ENCODE data around the gene CD74. TPM values are rescaled to one million over a fixed set of nuclear protein-coding genes. Genes with fewer than 3 reads are reported as not detected.
A peak's percentile ranks its signal among the peaks of the same experiment; 100 is the strongest.

The CD74 gene
- total and polyA plus RNA-seq, 2 of the 4 experiments (the other 2 are of a cell fraction): 0.18 to 1.1 TPM

- Histone ChIP-seq H3K4me2 (ENCODE audit: low read depth, low read length) (no peak overlapping the region), H3K9me1 (ENCODE audit: insufficient read depth, low read length) (peaks cover 35% of the 10 kb centered on the region), H3K4ac (ENCODE audit: low read depth, low read length) (peak overlapping the region; percentile 60), H4K91ac (ENCODE audit: insufficient read depth, low read depth, low read length) (peak overlapping the region; percentile 46), H3K27me3 (ENCODE audit: control insufficient read depth, insufficient read depth, low read length) (no peaks in the 10 kb centered on the region), H3K14ac (replicated peaks; ENCODE audit: low read depth, low read length) (peak overlapping the region; percentile 36), H3K4me1 (ENCODE audit: control insufficient read depth, insufficient read depth, low read length) (peaks cover 19% of the 10 kb centered on the region), H4K5ac (ENCODE audit: low read depth, low read length) (no peak overlapping the region), H3K18ac (ENCODE audit: low read depth, low read length) (no peak overlapping the region), H2BK120ac (ENCODE audit: low read depth, low read length) (peak overlapping the region; percentile 71), H2BK20ac (ENCODE audit: low read depth, low read length) (peak overlapping the region; percentile 18; the same call in 1 of the 2 replicates), H2AK5ac (ENCODE audit: low read depth, low read length) (peak overlapping the region; percentile 39; the same call in 1 of the 2 replicates), H3K4me3 (ENCODE audit: insufficient read depth, low read depth, low read length) (no peak overlapping the region), H4K8ac (ENCODE audit: low read depth in 2 of 2, low read length in 2 of 2) (no peak overlapping the region; a peak in 1 of 4 replicates), H2BK15ac (ENCODE audit: low read depth, low read length) (peak overlapping the region; percentile 58; the same call in 1 of the 3 replicates), H3K79me1 (ENCODE audit: low read depth in 1 of 2, low read length in 2 of 2) (peaks cover 0 to 15% of the 10 kb centered on the region in 2 experiments; a peak in 1 of 4 replicates), H3K56ac (ENCODE audit: extremely low read depth, insufficient read depth, low read length) (peak overlapping the region; percentile 12; the same call in 1 of the 2 replicates), H3K23ac (ENCODE audit: low read depth, low read length) (no peak overlapping the region), H3K27ac (ENCODE audit: insufficient read depth, low read length) (no peak overlapping the region), H2AFZ (replicated peaks; ENCODE audit: low read length, poor library complexity) (peak overlapping the region; percentile 53), H4K20me1 (ENCODE audit: insufficient read depth, low read length) (peaks cover 7% of the 10 kb centered on the region; the same call in 1 of the 2 replicates), H3K9ac (ENCODE audit: low read depth, low read length) (no peak overlapping the region), H2AK9ac (replicated peaks; ENCODE audit: low read depth, low read length, poor library complexity) (peak overlapping the region; percentile 84), H3K36me3 (ENCODE audit: control insufficient read depth, insufficient read depth, low read length) (peaks cover 40% of the 10 kb centered on the region), H2BK5ac (ENCODE audit: low read depth, low read length, poor library complexity, severe bottlenecking) (no peak overlapping the region), H3K9me3 (ENCODE audit: control insufficient read depth, insufficient read depth, low read length) (no peaks in the 10 kb centered on the region)
- dilution Hi-C loops (cut with HindIII; ENCODE audit: low sequenced_read_pairs, unreplicated experiment) (no loop called here), in situ Hi-C loops (cut with MboI; ENCODE audit: low sequenced_read_pairs) (no loop called here), intact Hi-C loops (cut with micrococcal nuclease) (loop anchor here (5.0 kb wide), 1 partner anchor 34 kb away; no protein-coding TSS in a partner anchor)
- ChIA-PET CTCF (interaction anchor here (1.3 kb wide), 1 partner anchor 21 kb away, joined by 3 read pairs; no protein-coding TSS in a partner anchor), POLR2A (ENCODE audit: unreplicated experiment) (interaction anchor here (0.5 kb wide), 1 partner anchor 50 kb away, joined by 5 read pairs; no protein-coding TSS in a partner anchor)
- DNase-seq (no peak), ATAC-seq (ENCODE audit: low read depth) (no peak)
- TF ChIP-seq SMC3 (IDR thresholded peaks at IDR 0.05; ENCODE audit: low read depth, low read length) (no peak), RAD21 (IDR thresholded peaks at IDR 0.05; ENCODE audit: low read length) (no peak), USF2 (IDR thresholded peaks at IDR 0.05; ENCODE audit: low read depth, low read length) (no peak), MAFK (IDR thresholded peaks at IDR 0.05; ENCODE audit: low read depth, low read length) (no peak), FOS (IDR thresholded peaks at IDR 0.05; ENCODE audit: low read depth, low read length) (no peak)
- BruUV-seq (replicated peaks): no TSS peak
- WGBS, 2 experiments (ENCODE audit: extremely low coverage in 2 of 2, insufficient read length in 1 of 2): 100% methylated on average over 1 of the region's 13 CpGs; no CpG with 5 or more reads in 1 of the 2 experiments
These were observed 14.7 kb downstream of the CD74 start for GRCh38 chr5:150397782-150398721.
